GM12872 (cell line): ENCODE results near the gene CEP63.

Source experiments
- CTCF ChIP-seq: IDR thresholded peaks from 3 replicates; pipeline ENCODE4 v1.5.1; 2011; ENCODE audit warnings: low read depth, mild to moderate bottlenecking, low read length, moderate library complexity; ENCODE audit not compliant: insufficient read depth

CEP63 gene

GRCh38 chr3:134459562-134459961 is 26.3 kb upstream of the CEP63 start:
- no peak for TF ChIP-seq CTCF

- TF ChIP-seq CTCF: no peak
Measured at GRCh38 chr3:134460965-134461364, 24.9 kb upstream of the CEP63 start.

- no peak for TF ChIP-seq CTCF
Measured at GRCh38 chr3:134462331-134462941, 23.4 kb upstream of the CEP63 start.

- TF ChIP-seq CTCF: no peak
Measured at GRCh38 chr3:134463676-134464063, 22.2 kb upstream of the CEP63 start.

GRCh38 chr3:134464064-134464688 is 21.7 kb upstream of the CEP63 start:
- TF ChIP-seq CTCF: no peak

GRCh38 chr3:134464689-134465365 is 21.0 kb upstream of the CEP63 start:
- TF ChIP-seq CTCF: no peak

GRCh38 chr3:134466331-134466730 is 19.5 kb upstream of the CEP63 start:
- no peak for TF ChIP-seq CTCF
